PC-9 (cell line): ENCODE measurements around the gene TMEM240. TPM values are rescaled to one million over a fixed set of nuclear protein-coding genes. Genes with fewer than 3 reads are reported as not detected.

Source experiments
- BruUV-seq: library from RNA; stranded (reverse); fragments of 400-500 nt; replicated peaks from 2 replicates; lab custom pipeline; 2021; lab: Mats Ljungman, UMichigan
- CTCF ChIA-PET: fragments of 300-600 bp; sonication (Branson Sonifier 250); formaldehyde crosslinking; loops from one replicate; lab custom pipeline; 2022; ENCODE audit warnings: antibody characterized with exemption; lab: Charles Lee
- POLR2A ChIA-PET: fragments of 300-600 bp; sonication (Branson Sonifier 250); formaldehyde crosslinking; loops from one replicate; lab custom pipeline; 2022; ENCODE audit warnings: antibody characterized with exemption; ENCODE audit not compliant: unreplicated experiment; lab: Charles Lee
- DNase-seq, 2 experiments: peaks; one replicate each; pipeline versions ENCODE4 v3.0.0 to v3.0.0-alpha.2; 2015 to 2022; ENCODE audit warnings: mixed read lengths in 1 of 2
- H2AFZ ChIP-seq: fragments of 200-600 bp; sonication (generic); 2 replicates; pipeline ENCODE4 v1.8.1; 2017; ENCODE audit warnings: antibody characterized with exemption
- H3F3A ChIP-seq: fragments of 200-600 bp; sonication (generic); 2 replicates; pipeline ENCODE4 v1.8.1; 2017; ENCODE audit warnings: antibody characterized with exemption, mild to moderate bottlenecking, low read depth; ENCODE audit not compliant: insufficient read depth
- H3K27ac ChIP-seq: fragments of 200-600 bp; sonication (generic); 2 replicates; pipeline ENCODE4 v1.6.1; 2016; ENCODE audit warnings: mixed run types
- H3K27me3 ChIP-seq: fragments of 200-600 bp; sonication (generic); 2 replicates; pipeline ENCODE4 v1.6.1; 2016; ENCODE audit warnings: low read depth, mixed run types; ENCODE audit not compliant: insufficient read depth
- H3K36me3 ChIP-seq: fragments of 200-600 bp; sonication (generic); 2 replicates; pipeline ENCODE4 v1.6.1; 2016; ENCODE audit warnings: low read depth, mixed run types
- H3K4me1 ChIP-seq: fragments of 200-600 bp; sonication (generic); replicated peaks from 2 replicates; pipeline ENCODE4 v1.6.1; 2016; ENCODE audit warnings: mixed run types; ENCODE audit not compliant: insufficient read depth
- H3K4me2 ChIP-seq: fragments of 200-600 bp; sonication (generic); 2 replicates; pipeline ENCODE4 v1.6.1; 2017; ENCODE audit warnings: mixed run types
- H3K4me3 ChIP-seq: fragments of 200-600 bp; sonication (generic); 2 replicates; pipeline ENCODE4 v1.6.1; 2016; ENCODE audit warnings: mixed run types
- H3K79me2 ChIP-seq: fragments of 200-600 bp; sonication (generic); 2 replicates; pipeline ENCODE4 v1.6.1; 2017; ENCODE audit warnings: low read depth, mixed run types
- H3K9me2 ChIP-seq: fragments of 200-600 bp; sonication (generic); 2 replicates; pipeline ENCODE4 v1.8.1; 2017; ENCODE audit warnings: mild to moderate bottlenecking; ENCODE audit not compliant: insufficient read depth
- H3K9me3 ChIP-seq: fragments of 200-600 bp; sonication (generic); 2 replicates; pipeline ENCODE4 v1.8.1; 2016; ENCODE audit warnings: low read depth; ENCODE audit not compliant: insufficient read depth
- H4K20me1 ChIP-seq: fragments of 200-600 bp; sonication (generic); 2 replicates; pipeline ENCODE4 v1.8.1; 2017; ENCODE audit not compliant: insufficient read depth
- EZH2 ChIP-seq: fragments of 200-600 bp; sonication (generic); IDR thresholded peaks from 2 replicates; pipeline ENCODE4 v1.8.0; 2017; ENCODE audit warnings: antibody characterized with exemption, low read depth
- intact Hi-C: fragments of 100-400 bp; cut with micrococcal nuclease; formaldehyde crosslinking; loops from one replicate; pipeline ENCODE4 v1.10.0; 2022; ENCODE audit not compliant: unreplicated experiment
- total RNA-seq: library from RNA; stranded (reverse); gene quantifications from 2 replicates; pipeline ENCODE4 v1.2.3, GENCODE V29; 2021
- TF ChIP-seq, protein P1 (sequence below): fragments of 200-600 bp; sonication (generic); conservative IDR thresholded peaks from 2 replicates; pipeline ENCODE4 v1.6.1; 2017; ENCODE audit warnings: mixed run types, antibody characterized with exemption, mild to moderate bottlenecking, moderate library complexity

TMEM240 gene
- total RNA-seq, 1 experiment from 2014 or later: 8.3 TPM

DNA sequence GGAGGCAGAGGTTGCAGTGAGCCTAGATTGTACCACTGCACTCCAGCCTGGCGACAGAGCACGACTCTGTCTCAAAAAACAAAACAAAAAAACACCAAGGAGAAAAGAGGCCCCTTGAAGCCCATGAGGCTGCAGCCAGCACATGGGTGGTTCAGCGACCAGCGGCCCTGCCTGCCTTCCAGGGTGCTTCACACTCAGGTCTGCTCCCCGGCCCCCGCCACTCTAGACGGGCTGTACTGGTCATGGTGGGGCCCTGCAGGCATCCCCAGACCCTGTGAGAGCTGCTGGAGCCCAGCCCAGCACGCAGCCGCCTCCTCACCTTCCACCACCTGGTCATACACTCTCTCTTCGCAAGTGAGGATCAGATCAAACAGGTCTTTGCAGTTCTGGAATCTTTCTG, 4.1 kb upstream of the TMEM240 start:
- intact Hi-C loops: no loop called here
- Histone ChIP-seq H3F3A (peaks cover 29% of the 10 kb centered on the region), H2AFZ (no peak overlapping the region), H4K20me1 (peaks cover 36% of the 10 kb centered on the region; the same call in 1 of the 2 replicates), H3K36me3 (peaks cover 3% of the 10 kb centered on the region; the same call in 1 of the 2 replicates), H3K9me3 (no peaks in the 10 kb centered on the region), H3K4me3 (no peak overlapping the region), H3K9me2 (no peaks in the 10 kb centered on the region), H3K27ac (no peak overlapping the region), H3K4me2 (no peak overlapping the region), H3K79me2 (no peaks in the 10 kb centered on the region), H3K4me1 (no peaks in the 10 kb centered on the region), H3K27me3 (no peaks in the 10 kb centered on the region)
- TF ChIP-seq, protein P1, sequence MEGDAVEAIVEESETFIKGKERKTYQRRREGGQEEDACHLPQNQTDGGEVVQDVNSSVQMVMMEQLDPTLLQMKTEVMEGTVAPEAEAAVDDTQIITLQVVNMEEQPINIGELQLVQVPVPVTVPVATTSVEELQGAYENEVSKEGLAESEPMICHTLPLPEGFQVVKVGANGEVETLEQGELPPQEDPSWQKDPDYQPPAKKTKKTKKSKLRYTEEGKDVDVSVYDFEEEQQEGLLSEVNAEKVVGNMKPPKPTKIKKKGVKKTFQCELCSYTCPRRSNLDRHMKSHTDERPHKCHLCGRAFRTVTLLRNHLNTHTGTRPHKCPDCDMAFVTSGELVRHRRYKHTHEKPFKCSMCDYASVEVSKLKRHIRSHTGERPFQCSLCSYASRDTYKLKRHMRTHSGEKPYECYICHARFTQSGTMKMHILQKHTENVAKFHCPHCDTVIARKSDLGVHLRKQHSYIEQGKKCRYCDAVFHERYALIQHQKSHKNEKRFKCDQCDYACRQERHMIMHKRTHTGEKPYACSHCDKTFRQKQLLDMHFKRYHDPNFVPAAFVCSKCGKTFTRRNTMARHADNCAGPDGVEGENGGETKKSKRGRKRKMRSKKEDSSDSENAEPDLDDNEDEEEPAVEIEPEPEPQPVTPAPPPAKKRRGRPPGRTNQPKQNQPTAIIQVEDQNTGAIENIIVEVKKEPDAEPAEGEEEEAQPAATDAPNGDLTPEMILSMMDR: no peak
- TF ChIP-seq EZH2: no peak
- ChIA-PET CTCF (no interaction called here), POLR2A (interaction anchor here (0.7 kb wide), 1 partner anchor 173 kb away, joined by 3 read pairs; no protein-coding TSS in a partner anchor)
- BruUV-seq: no TSS peak
- DNase-seq: no peak

DNA sequence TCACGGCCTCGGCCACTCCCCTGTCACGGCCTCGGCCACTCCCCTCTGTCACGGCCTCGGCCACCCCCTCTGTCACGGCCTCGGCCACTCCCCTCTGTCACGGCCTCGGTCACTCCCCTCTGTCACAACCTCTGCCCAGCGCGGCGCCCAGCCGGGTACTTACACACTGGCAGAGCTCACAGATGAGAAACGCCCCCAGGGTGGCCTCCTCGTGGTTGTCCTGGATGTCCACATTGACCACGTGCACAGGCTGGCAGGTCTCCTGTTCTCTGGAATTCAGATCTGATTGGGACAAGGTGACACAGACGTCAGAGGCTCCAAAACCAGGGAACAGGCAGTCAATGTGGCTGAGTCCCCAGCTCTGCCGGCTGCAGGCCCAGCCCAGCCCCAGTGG, 3.3 kb upstream of the TMEM240 start:
- ChIA-PET POLR2A (no interaction called here), CTCF (no interaction called here)
- Histone ChIP-seq H3K27ac (no peak overlapping the region), H4K20me1 (peaks cover 29% of the 10 kb centered on the region; the same call in 1 of the 2 replicates), H3K36me3 (peaks cover 3% of the 10 kb centered on the region; the same call in 1 of the 2 replicates), H3K4me3 (no peak overlapping the region), H3K4me1 (no peaks in the 10 kb centered on the region), H3F3A (peaks cover 31% of the 10 kb centered on the region), H3K4me2 (no peak overlapping the region), H3K27me3 (no peaks in the 10 kb centered on the region), H3K79me2 (no peaks in the 10 kb centered on the region), H2AFZ (no peak overlapping the region), H3K9me3 (no peaks in the 10 kb centered on the region), H3K9me2 (no peaks in the 10 kb centered on the region)
- BruUV-seq: no TSS peak
- DNase-seq: no peak
- intact Hi-C loops: no loop called here
- TF ChIP-seq, protein P1: no peak
- no peak for TF ChIP-seq EZH2

GRCh38 chr1:1542766-1543705, 2.6 kb upstream of the TMEM240 start:
- intact Hi-C loops: no loop called here
- Histone ChIP-seq H3K27ac (no peak overlapping the region), H3K4me2 (no peak overlapping the region), H3K4me1 (no peaks in the 10 kb centered on the region), H3K4me3 (no peak overlapping the region), H4K20me1 (peaks cover 22% of the 10 kb centered on the region; the same call in 1 of the 2 replicates), H3K36me3 (peaks cover 3% of the 10 kb centered on the region; the same call in 1 of the 2 replicates), H3K79me2 (no peaks in the 10 kb centered on the region), H3K27me3 (no peaks in the 10 kb centered on the region), H2AFZ (no peak overlapping the region), H3F3A (peaks cover 38% of the 10 kb centered on the region), H3K9me3 (no peaks in the 10 kb centered on the region), H3K9me2 (no peaks in the 10 kb centered on the region)
- no peak for DNase-seq
- no TSS peak for BruUV-seq
- CTCF ChIA-PET: no interaction called here
- no peak for TF ChIP-seq EZH2
- TF ChIP-seq, protein P1: no peak
- POLR2A ChIA-PET: no interaction called here
